ENCODE data around the gene ZNF184. TPM values are rescaled to one million over a fixed set of nuclear protein-coding genes. Genes with fewer than 3 reads are reported as not detected.

Gene ZNF184
- total and polyA plus RNA-seq, 10 of the 15 experiments (the other 5 are each of a cell fraction or from before 2014, with no cell fraction given) = 4.1 to 15.1 (median 8.3) TPM

DNA sequence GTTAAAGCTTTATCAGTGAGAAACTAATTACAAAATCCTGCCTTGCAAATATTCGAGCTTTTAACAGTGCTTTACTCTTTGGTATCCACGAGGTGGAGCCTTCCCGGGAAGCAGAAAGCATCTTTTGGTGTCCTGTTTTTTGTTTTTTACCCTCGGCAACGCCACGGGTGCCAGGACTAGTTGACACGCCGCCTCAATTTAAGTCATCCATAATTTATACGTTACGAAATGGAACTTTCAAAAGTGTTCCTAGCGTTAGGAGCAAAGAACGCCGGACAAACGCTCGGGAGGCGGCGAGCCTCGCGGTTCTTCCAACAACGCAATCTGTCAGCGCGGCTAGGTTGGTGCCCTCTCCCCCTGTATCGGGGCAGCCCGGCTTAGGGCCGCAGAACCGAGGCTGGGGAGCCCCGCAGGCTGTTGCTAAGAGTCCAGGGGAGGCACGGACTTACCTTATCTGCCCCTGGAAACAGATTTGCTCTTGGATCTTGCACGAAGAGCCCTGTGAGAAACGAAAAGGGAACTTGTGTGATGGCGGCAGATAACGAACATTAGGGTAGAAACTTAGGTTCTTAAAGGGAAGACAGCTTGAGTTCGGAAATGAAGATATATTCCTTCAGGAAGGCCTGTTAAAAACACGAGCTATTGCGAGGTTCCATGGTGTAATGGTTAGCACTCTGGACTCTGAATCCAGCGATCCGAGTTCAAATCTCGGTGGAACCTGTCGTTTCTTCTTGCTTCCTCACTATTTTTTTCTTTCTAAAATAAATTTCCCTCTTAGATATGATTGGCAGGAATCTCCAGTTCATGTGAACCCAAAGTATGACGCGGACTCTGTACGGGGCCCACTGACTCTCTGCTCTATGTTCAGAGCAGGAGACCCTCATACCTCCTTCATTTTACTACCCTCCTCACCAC is 46.2 kb upstream of the ZNF184 start (continued):
- TF ChIP-seq, protein P1, sequence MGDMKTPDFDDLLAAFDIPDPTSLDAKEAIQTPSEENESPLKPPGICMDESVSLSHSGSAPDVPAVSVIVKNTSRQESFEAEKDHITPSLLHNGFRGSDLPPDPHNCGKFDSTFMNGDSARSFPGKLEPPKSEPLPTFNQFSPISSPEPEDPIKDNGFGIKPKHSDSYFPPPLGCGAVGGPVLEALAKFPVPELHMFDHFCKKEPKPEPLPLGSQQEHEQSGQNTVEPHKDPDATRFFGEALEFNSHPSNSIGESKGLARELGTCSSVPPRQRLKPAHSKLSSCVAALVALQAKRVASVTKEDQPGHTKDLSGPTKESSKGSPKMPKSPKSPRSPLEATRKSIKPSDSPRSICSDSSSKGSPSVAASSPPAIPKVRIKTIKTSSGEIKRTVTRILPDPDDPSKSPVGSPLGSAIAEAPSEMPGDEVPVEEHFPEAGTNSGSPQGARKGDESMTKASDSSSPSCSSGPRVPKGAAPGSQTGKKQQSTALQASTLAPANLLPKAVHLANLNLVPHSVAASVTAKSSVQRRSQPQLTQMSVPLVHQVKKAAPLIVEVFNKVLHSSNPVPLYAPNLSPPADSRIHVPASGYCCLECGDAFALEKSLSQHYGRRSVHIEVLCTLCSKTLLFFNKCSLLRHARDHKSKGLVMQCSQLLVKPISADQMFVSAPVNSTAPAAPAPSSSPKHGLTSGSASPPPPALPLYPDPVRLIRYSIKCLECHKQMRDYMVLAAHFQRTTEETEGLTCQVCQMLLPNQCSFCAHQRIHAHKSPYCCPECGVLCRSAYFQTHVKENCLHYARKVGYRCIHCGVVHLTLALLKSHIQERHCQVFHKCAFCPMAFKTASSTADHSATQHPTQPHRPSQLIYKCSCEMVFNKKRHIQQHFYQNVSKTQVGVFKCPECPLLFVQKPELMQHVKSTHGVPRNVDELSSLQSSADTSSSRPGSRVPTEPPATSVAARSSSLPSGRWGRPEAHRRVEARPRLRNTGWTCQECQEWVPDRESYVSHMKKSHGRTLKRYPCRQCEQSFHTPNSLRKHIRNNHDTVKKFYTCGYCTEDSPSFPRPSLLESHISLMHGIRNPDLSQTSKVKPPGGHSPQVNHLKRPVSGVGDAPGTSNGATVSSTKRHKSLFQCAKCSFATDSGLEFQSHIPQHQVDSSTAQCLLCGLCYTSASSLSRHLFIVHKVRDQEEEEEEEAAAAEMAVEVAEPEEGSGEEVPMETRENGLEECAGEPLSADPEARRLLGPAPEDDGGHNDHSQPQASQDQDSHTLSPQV (IDR thresholded peaks at IDR 0.05) = no peak
- TF ChIP-seq CREB1 (IDR thresholded peaks at IDR 0.05; ENCODE audit: low read depth) = peak; percentile 19; the same call in 1 of the 2 replicates
- TF ChIP-seq, protein P2, sequence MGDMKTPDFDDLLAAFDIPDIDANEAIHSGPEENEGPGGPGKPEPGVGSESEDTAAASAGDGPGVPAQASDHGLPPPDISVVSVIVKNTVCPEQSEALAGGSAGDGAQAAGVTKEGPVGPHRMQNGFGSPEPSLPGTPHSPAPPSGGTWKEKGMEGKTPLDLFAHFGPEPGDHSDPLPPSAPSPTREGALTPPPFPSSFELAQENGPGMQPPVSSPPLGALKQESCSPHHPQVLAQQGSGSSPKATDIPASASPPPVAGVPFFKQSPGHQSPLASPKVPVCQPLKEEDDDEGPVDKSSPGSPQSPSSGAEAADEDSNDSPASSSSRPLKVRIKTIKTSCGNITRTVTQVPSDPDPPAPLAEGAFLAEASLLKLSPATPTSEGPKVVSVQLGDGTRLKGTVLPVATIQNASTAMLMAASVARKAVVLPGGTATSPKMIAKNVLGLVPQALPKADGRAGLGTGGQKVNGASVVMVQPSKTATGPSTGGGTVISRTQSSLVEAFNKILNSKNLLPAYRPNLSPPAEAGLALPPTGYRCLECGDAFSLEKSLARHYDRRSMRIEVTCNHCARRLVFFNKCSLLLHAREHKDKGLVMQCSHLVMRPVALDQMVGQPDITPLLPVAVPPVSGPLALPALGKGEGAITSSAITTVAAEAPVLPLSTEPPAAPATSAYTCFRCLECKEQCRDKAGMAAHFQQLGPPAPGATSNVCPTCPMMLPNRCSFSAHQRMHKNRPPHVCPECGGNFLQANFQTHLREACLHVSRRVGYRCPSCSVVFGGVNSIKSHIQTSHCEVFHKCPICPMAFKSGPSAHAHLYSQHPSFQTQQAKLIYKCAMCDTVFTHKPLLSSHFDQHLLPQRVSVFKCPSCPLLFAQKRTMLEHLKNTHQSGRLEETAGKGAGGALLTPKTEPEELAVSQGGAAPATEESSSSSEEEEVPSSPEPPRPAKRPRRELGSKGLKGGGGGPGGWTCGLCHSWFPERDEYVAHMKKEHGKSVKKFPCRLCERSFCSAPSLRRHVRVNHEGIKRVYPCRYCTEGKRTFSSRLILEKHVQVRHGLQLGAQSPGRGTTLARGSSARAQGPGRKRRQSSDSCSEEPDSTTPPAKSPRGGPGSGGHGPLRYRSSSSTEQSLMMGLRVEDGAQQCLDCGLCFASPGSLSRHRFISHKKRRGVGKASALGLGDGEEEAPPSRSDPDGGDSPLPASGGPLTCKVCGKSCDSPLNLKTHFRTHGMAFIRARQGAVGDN (IDR thresholded peaks at IDR 0.05) = no peak
- peak; percentile 62 for TF ChIP-seq IKZF1 (conservative IDR thresholded peaks at IDR 0.05)
- no peak for TF ChIP-seq ZNF274 (IDR thresholded peaks at IDR 0.05; ENCODE audit: insufficient read depth, insufficient read length)
- no peak for TF ChIP-seq PML (IDR thresholded peaks at IDR 0.05; ENCODE audit: low read length)
- TF ChIP-seq ATF7 (IDR thresholded peaks at IDR 0.05; ENCODE audit: low read depth) = 0 out of 2 replicates have a peak, but pooled peaks have one; percentile 31
- TF ChIP-seq KLF5 (IDR thresholded peaks at IDR 0.05; ENCODE audit: partially characterized antibody) = no peak
- TF ChIP-seq SRF (IDR thresholded peaks at IDR 0.05; ENCODE audit: low read depth in 2 of 2, low read length in 2 of 2) = no peak
- peak; percentile 51; the same call in 1 of the 2 replicates for TF ChIP-seq YY1 (IDR thresholded peaks at IDR 0.05; ENCODE audit: low read depth, low read length)
- TF ChIP-seq NFIC (IDR thresholded peaks at IDR 0.05; ENCODE audit: low read depth, low read length) = no peak
- no peak for TF ChIP-seq HCFC1 (IDR thresholded peaks at IDR 0.05; ENCODE audit: low read length)
- TF ChIP-seq NR2C2 (IDR thresholded peaks at IDR 0.05; ENCODE audit: borderline replicate concordance, control insufficient read depth, insufficient read length, low read depth) = no peak
- no peak for TF ChIP-seq CEBPB (IDR thresholded peaks at IDR 0.05; ENCODE audit: borderline replicate concordance in 1 of 2, low read depth in 2 of 2, low read length in 2 of 2)
- TF ChIP-seq, protein P3, sequence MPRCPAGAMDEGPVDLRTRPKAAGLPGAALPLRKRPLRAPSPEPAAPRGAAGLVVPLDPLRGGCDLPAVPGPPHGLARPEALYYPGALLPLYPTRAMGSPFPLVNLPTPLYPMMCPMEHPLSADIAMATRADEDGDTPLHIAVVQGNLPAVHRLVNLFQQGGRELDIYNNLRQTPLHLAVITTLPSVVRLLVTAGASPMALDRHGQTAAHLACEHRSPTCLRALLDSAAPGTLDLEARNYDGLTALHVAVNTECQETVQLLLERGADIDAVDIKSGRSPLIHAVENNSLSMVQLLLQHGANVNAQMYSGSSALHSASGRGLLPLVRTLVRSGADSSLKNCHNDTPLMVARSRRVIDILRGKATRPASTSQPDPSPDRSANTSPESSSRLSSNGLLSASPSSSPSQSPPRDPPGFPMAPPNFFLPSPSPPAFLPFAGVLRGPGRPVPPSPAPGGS (IDR thresholded peaks at IDR 0.05; ENCODE audit: borderline replicate concordance, insufficient read depth, low read depth, low read length, poor library complexity, severe bottlenecking) = no peak
- TF ChIP-seq, protein P4, sequence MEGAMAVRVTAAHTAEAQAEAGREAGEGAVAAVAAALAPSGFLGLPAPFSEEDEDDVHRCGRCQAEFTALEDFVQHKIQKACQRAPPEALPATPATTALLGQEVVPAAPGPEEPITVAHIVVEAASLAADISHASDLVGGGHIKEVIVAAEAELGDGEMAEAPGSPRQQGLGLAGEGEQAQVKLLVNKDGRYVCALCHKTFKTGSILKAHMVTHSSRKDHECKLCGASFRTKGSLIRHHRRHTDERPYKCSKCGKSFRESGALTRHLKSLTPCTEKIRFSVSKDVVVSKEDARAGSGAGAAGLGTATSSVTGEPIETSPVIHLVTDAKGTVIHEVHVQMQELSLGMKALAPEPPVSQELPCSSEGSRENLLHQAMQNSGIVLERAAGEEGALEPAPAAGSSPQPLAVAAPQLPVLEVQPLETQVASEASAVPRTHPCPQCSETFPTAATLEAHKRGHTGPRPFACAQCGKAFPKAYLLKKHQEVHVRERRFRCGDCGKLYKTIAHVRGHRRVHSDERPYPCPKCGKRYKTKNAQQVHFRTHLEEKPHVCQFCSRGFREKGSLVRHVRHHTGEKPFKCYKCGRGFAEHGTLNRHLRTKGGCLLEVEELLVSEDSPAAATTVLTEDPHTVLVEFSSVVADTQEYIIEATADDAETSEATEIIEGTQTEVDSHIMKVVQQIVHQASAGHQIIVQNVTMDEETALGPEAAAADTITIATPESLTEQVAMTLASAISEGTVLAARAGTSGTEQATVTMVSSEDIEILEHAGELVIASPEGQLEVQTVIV (IDR thresholded peaks at IDR 0.05; ENCODE audit: borderline replicate concordance, partially characterized antibody) = no peak

All from GM12878 (cell line).